Naive thymus-derived CD8-positive, alpha-beta T cell (primary cell): ENCODE measurements around the gene NCKAP1. TPM values are rescaled to one million over a fixed set of nuclear protein-coding genes. Genes with fewer than 3 reads are reported as not detected.

Experiments
- ATAC-seq, 2 donors: fragments of 150-1000 bp; cut with Tn5 transposase in 1 of 2; sonication (Bioruptor Pico), chemical (Tn5 transposase) in 1 of 2; 1 replicate in 1 of 2; 2 replicates in 1 of 2; pipeline ENCODE4 v1.10.0; 2021; ENCODE audit warnings: mild to moderate bottlenecking in 2 of 2, moderate library complexity in 2 of 2
- POLR2A ChIA-PET: fragments of 350-600 bp; sonication (Branson Sonifier 250); formaldehyde crosslinking; loops from one replicate; lab custom pipeline; 2021; ENCODE audit warnings: antibody characterized with exemption; lab: Charles Lee
- DNase-seq, 10 donors: peaks; one replicate each; pipeline versions ENCODE4 v3.0.0 to v3.0.0-alpha.2; 2020 to 2022
- H3K27ac Mint-ChIP-seq, 10 donors: one replicate each; pipeline ENCODE4 v1.8.0; 2020 to 2022; ENCODE audit warnings: mild to moderate bottlenecking in 10 of 10, mixed read lengths in 10 of 10, moderate library complexity in 4 of 10, inconsistent platforms in 1 of 10
- H3K27me3 Mint-ChIP-seq, 5 donors: one replicate each; pipeline ENCODE4 v1.8.0; 2021 to 2022; ENCODE audit warnings: mixed read lengths in 5 of 5
- H3K36me3 Mint-ChIP-seq, 3 donors: one replicate each; pipeline ENCODE4 v1.8.0; 2020 to 2022; ENCODE audit warnings: mixed read lengths in 3 of 3, mild to moderate bottlenecking in 2 of 3, inconsistent platforms in 1 of 3
- H3K4me1 Mint-ChIP-seq, 4 donors: one replicate each; pipeline ENCODE4 v1.8.0; 2021 to 2022; ENCODE audit warnings: mixed read lengths in 4 of 4
- H3K4me3 Mint-ChIP-seq, 10 donors: one replicate each; pipeline ENCODE4 v1.8.0; 2020 to 2022; ENCODE audit warnings: mild to moderate bottlenecking in 10 of 10, mixed read lengths in 10 of 10, moderate library complexity in 6 of 10, inconsistent platforms in 1 of 10
- H3K9me3 Mint-ChIP-seq, 9 donors: one replicate each; pipeline ENCODE4 v1.8.0; 2020 to 2022; ENCODE audit warnings: mixed read lengths in 9 of 9, mild to moderate bottlenecking in 3 of 9, inconsistent platforms in 1 of 9, moderate library complexity in 1 of 9
- polyA plus RNA-seq, 3 donors: library from polyadenylated mRNA; unstranded; fragments of 300-500 nt; fragmentation: Illumina TruSeq; gene quantifications; one replicate each; pipeline ENCODE4 v1.2.3, GENCODE V29; 2021
- total RNA-seq, 8 experiments: library from RNA in 2 of 8; stranded (reverse) in 2 of 8; gene quantifications; one replicate each; pipeline ENCODE4 v1.2.3 and lab custom pipeline; 2021 to 2026

The NCKAP1 gene
- total and polyA plus RNA-seq, 5 experiments from 2014 or later, result 0.10 to 0.63 (median 0.27) TPM; not detected in 1

DNA sequence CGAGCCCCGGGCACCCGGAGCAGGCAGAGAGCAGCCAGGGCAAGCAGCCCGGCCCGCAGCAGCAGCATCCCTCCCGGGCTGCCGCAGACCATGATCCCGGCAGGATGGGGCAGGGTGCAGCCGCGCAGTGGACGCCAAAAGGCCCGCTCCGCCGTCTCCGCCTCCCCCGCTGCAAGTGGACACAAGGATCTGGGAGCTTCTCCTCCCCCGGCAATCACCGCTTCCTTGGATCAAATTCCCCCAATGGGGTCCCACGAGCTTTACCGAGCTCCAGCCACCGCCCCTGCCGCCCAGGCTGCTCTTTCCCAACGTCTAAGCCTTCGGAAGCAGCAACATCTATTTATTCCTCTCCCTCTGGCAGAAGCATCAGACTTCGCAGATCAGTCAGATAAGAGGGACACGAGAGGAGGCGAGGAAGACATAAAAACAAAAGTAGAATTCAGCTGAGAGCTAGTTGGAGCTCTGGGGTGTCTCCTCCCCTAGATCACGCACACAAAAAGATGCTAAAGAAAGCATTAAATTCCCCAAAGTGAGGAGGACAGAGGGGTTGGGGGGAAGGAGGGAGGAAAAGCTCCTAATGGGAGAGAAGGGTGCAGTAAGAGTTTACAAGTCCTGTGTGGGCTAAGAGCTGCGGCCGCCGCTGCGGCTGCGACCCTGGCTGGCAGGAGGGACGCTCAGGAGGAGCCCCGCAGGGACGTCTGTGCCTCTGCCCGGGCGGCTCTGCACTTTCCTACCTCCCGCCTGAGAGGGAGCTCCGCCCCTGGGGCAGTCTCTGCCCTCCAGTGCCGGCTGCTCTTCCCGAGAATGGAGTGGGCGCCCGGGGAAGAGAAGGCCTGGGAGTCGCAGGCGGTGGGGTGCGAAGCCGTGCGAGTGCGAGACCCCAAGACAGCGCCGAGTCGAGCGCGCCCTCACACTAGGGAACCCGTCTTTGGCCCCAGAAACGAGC lies 171.5 kb downstream of the NCKAP1 start, which contains the start of gene FRZB:
FRZB (minus strand) TSS at position 177 of the 946 bp plus-strand sequence; CDS start at position 92, 85 bp downstream.
- DNase-seq (peak in 2 of 10 donors; percentile 4 to 45), ATAC-seq (peak in 1 of 2 donors; percentile 45)
- Mint-ChIP-seq H3K9me3 (peaks cover 0 to 2% (median 0%) of the 10 kb centered on the region in 9 donors), H3K27me3 (peaks cover 25 to 84% (median 59%) of the 10 kb centered on the region in 5 donors), H3K4me1 (peaks cover 10 to 28% (median 19%) of the 10 kb centered on the region in 4 donors), H3K4me3 (peak within 1 kb of the TSS; percentile 51 to 88 (median 74)), H3K27ac (peak within 1 kb of the TSS in 3 of 10 donors; percentile 6 to 68 (median 29)), H3K36me3 (peaks cover 0 to 8% (median 2%) of the 10 kb centered on the region in 3 donors)
- POLR2A ChIA-PET, result no interaction called here

DNA sequence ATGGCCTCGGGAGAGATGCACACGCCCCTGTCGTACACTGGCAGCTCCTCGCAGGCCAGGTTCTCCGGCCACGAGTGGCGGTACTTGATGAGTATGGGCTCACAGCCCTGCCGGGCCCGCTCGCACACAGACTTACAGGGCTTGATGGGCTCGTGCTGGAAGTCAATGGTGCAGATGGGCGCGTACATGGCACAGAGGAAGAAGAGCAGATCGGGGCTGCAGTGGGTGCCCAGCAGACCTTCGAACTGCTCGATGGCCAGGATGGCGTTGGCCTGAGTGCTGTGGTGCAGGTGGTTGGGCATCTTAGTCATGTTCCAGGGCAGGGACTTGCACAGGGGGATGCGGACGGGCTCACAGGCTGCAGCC lies 172.2 kb downstream of the NCKAP1 start:
- POLR2A ChIA-PET, result no interaction called here
- Mint-ChIP-seq H3K27me3 (peaks cover 25 to 85% (median 57%) of the 10 kb centered on the region in 5 donors), H3K9me3 (peaks cover 0 to 2% (median 0%) of the 10 kb centered on the region in 9 donors), H3K4me1 (peaks cover 10 to 28% (median 19%) of the 10 kb centered on the region in 4 donors), H3K27ac (no peak overlapping the region), H3K4me3 (peak overlapping the region in 9 of 10 donors; percentile 51 to 88 (median 67)), H3K36me3 (peaks cover 0 to 6% (median 2%) of the 10 kb centered on the region in 3 donors)
- ATAC-seq (peak in 1 of 2 donors; percentile 8), DNase-seq (no peak)

DNA sequence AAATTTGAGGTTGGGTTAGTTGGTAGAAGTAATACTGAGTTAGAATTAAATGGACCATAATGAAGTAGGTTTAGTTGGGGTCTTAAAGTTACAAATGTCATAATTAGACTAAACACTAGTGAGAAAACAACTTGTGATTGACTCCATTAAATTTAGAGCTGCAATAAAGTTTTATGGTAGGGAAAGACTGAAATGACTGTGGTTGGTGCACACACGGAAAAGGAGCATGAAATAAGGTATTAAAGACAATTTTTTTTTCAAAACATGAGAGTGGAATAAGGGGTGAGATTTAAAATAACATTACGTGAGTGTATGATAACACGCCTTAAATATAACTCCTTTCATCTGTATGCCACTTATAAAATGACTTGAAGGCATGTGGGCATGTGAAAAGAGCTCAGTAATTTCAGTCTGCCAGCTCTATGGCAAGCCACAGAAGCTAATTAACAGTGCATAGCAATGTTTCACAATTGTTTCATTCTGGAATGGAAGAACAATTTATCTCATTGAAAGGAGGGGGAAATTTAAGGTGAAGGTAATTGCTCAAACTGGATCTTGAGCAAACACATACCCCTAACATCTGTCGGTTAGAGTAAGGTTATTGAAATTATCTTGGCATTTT lies 173.2 kb downstream of the NCKAP1 start:
- peak overlapping the region in 5 of 10 donors; percentile 17 to 77 (median 64) for H3K4me3 Mint-ChIP-seq
- DNase-seq (no peak), ATAC-seq (no peak)
- no peak overlapping the region for H3K27ac Mint-ChIP-seq
- POLR2A ChIA-PET, result no interaction called here
- peaks cover 0 to 2% (median 0%) of the 10 kb centered on the region in 9 donors for H3K9me3 Mint-ChIP-seq
- peaks cover 27 to 81% (median 56%) of the 10 kb centered on the region in 5 donors for H3K27me3 Mint-ChIP-seq
- peaks cover 0 to 6% (median 2%) of the 10 kb centered on the region in 3 donors for H3K36me3 Mint-ChIP-seq
- H3K4me1 Mint-ChIP-seq, result peaks cover 10 to 28% (median 19%) of the 10 kb centered on the region in 4 donors

DNA sequence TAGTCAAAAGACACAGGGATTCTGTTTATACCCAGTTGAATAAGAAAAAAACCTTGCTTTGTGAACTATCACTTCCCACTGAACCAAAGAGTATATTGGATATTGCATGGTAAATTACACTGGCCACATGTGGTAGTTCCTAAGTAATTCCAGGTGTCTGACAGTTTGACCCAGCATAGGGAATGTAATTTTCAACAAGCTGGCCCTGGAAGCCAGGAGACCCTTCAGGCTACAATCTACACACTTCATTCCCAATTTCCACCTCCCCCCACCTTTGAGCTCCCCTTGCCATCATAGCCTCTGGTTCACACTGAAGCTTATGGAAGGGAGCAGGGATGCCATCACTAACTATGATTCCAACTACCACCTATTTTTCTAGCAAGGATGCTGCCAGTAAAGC lies 174.6 kb downstream of the NCKAP1 start:
- Mint-ChIP-seq H3K9me3 (peaks cover 0 to 2% (median 0%) of the 10 kb centered on the region in 9 donors), H3K4me3 (no peak overlapping the region), H3K4me1 (peaks cover 10 to 28% (median 19%) of the 10 kb centered on the region in 4 donors), H3K27ac (no peak overlapping the region), H3K36me3 (peaks cover 0 to 6% (median 2%) of the 10 kb centered on the region in 3 donors), H3K27me3 (peaks cover 20 to 68% (median 48%) of the 10 kb centered on the region in 5 donors)
- ATAC-seq, result no peak
- POLR2A ChIA-PET, result no interaction called here
- DNase-seq, result no peak

DNA sequence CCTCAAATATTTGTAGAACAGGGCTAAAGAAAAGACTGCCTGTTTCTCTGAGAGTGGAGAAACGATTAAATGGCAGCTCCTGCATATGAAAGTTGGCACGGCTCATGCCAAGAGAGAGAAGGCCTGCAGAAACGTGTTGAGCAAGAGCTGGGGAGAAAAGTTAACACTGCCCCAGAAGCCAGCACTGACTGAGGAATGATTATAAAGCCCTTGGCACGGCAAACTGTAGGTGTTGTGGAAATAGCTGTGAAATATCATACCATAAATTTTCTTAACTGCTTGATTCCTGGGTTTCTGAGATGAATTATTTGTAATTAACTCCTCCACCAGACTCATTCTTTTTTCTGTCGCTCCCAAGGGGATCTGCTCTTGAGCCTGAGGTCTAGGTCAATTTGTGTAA lies 176.2 kb downstream of the NCKAP1 start:
- DNase-seq (no peak), ATAC-seq (no peak)
- Mint-ChIP-seq H3K36me3 (peaks cover 0 to 6% (median 0%) of the 10 kb centered on the region in 3 donors), H3K9me3 (peaks cover 0 to 6% (median under 1%) of the 10 kb centered on the region in 9 donors), H3K4me1 (peaks cover 8 to 17% (median 13%) of the 10 kb centered on the region in 4 donors), H3K27ac (no peak overlapping the region), H3K4me3 (no peak overlapping the region), H3K27me3 (peaks cover 16 to 62% (median 37%) of the 10 kb centered on the region in 5 donors)
- POLR2A ChIA-PET, result no interaction called here

DNA sequence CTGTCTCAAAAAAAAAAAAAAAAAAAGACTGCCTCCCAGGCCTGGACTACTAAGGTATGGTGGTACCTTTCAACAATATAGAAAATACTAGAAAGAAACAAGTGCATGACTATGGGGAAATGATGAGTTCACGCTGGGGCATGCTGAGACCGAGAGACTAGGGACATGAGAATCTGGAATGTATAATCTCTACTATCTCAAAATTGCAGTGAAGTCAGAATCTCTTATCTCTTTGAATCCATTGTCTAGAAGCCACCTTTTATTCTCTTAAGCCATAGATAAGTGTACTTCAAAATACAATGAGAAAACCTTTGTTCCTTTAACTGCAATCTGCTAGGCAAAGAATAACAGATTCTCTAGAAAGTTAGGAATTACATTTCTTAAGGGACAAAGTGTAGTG lies 177.4 kb downstream of the NCKAP1 start:
- peaks cover 0 to 4% (median 0%) of the 10 kb centered on the region in 3 donors for H3K36me3 Mint-ChIP-seq
- DNase-seq (no peak), ATAC-seq (no peak)
- H3K9me3 Mint-ChIP-seq, result peaks cover 0 to 7% (median 4%) of the 10 kb centered on the region in 9 donors
- no peak overlapping the region for H3K27ac Mint-ChIP-seq
- POLR2A ChIA-PET, result no interaction called here
- peaks cover 13 to 50% (median 28%) of the 10 kb centered on the region in 5 donors for H3K27me3 Mint-ChIP-seq
- no peak overlapping the region for H3K4me3 Mint-ChIP-seq
- H3K4me1 Mint-ChIP-seq, result peaks cover 2 to 5% (median 4%) of the 10 kb centered on the region in 4 donors

Other genes starting within 250 kb of the NCKAP1 start
- not detected for gene FRZB, start 171.8 kb downstream of the NCKAP1 start, total RNA-seq
- gene FRZB, start 171.8 kb downstream of the NCKAP1 start, polyA plus RNA-seq, result not detected
- gene DUSP19, start 40.3 kb upstream of the NCKAP1 start, total RNA-seq, result 1 to 10 TPM; 1.1 to 1.7 TPM
- gene DUSP19, start 40.3 kb upstream of the NCKAP1 start, polyA plus RNA-seq, result under 1 TPM; 0.30 to 0.88 (median 0.79) TPM
- 10 to 100 TPM; 19.1 to 20.7 TPM for gene NUP35, start 86.0 kb upstream of the NCKAP1 start, total RNA-seq
- 1 to 10 TPM; 4.2 to 8.2 (median 6.1) TPM for gene NUP35, start 86.0 kb upstream of the NCKAP1 start, polyA plus RNA-seq